ENCODE data around the gene RIPK4.
"Not testable (repeated sequence)": the region's sequence is repeated elsewhere in the genome, so short reads cannot be mapped to it uniquely, and the experiment has no call there.

The RIPK4 gene

DNA sequence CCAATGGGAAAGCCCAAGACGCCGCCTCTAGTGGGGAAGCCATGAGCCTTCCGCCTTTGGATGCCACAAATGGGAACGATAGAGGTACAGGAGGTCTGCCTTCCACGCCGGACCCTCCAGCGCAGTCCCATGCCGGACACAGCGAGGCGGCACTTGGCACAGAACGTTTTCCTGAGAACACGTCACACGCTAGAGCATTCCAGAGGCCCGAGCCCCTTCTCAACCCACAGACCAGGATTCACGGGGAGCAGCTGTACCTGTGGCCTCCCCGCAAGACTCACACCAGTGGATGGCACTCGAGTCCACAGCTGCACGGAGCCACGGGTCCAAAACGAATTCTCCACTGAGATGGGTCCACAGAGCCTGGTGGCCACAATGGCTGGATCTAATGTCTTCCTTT lies 31.5 kb upstream of the RIPK4 start:
- Histone ChIP-seq H3K27ac (no peak overlapping the region), H3K4me1 (peaks cover 38% of the 10 kb centered on the region), H3K36me3 (peaks cover 42% of the 10 kb centered on the region), H4K20me1 (no peaks in the 10 kb centered on the region), H3K4me3 (no peak overlapping the region), H3K27me3 (no peaks in the 10 kb centered on the region), H3K4me2 (no peak overlapping the region), H3K9ac (no peak overlapping the region), H3K9me3 (peaks cover 16% of the 10 kb centered on the region; the same call in 1 of the 2 replicates)
- TF ChIP-seq Cebpa-rat (IDR thresholded peaks at IDR 0.05), result no peak

DNA sequence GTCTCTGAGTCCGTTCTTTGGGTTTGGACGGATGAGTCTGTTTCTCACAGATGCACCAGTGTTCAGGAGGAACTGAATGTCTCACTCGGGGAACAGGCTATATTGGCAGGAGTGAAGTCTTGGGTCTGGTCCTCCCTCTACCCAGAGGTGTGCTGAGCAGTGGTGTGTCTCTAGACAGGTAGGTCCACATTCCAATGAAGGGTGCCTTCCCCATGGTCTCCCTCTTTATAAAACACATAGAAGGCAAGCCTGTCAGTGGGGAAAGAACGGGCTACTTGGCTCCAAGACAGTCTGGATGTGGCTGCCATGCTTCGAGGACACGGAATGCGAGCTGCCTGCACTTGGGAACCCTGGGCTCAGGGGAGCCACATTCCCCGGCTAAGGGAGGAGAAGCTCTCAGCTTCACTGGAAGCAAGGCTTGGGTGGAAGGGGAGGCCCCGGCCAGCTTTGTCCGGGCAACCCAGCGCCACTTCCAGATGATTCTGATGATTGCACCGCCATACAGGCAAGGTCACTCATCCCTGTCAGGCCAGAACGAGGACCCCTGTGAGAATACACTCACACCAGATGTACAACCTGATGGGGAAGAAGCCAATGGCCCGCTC lies 29.7 kb upstream of the RIPK4 start:
- Histone ChIP-seq H3K9ac (no peak overlapping the region), H3K27me3 (no peaks in the 10 kb centered on the region), H3K9me3 (peaks cover 33% of the 10 kb centered on the region), H3K4me3 (no peak overlapping the region), H3K36me3 (peaks cover 42% of the 10 kb centered on the region), H3K4me2 (no peak overlapping the region), H3K27ac (no peak overlapping the region), H3K4me1 (peaks cover 21% of the 10 kb centered on the region), H4K20me1 (no peaks in the 10 kb centered on the region)
- no peak for TF ChIP-seq Cebpa-rat (IDR thresholded peaks at IDR 0.05)

GRCh38 chr21:41795726-41796125 lies 28.9 kb upstream of the RIPK4 start:
- no peak overlapping the region for H3K9ac ChIP-seq
- no peaks in the 10 kb centered on the region for H3K27me3 ChIP-seq
- peaks cover 35% of the 10 kb centered on the region for H3K36me3 ChIP-seq
- no peaks in the 10 kb centered on the region for H4K20me1 ChIP-seq
- H3K9me3 ChIP-seq, result peaks cover 41% of the 10 kb centered on the region
- no peak for TF ChIP-seq Cebpa-rat (IDR thresholded peaks at IDR 0.05)
- no peak overlapping the region for H3K27ac ChIP-seq
- H3K4me2 ChIP-seq, result no peak overlapping the region
- H3K4me3 ChIP-seq, result no peak overlapping the region
- H3K4me1 ChIP-seq, result peaks cover 12% of the 10 kb centered on the region

DNA sequence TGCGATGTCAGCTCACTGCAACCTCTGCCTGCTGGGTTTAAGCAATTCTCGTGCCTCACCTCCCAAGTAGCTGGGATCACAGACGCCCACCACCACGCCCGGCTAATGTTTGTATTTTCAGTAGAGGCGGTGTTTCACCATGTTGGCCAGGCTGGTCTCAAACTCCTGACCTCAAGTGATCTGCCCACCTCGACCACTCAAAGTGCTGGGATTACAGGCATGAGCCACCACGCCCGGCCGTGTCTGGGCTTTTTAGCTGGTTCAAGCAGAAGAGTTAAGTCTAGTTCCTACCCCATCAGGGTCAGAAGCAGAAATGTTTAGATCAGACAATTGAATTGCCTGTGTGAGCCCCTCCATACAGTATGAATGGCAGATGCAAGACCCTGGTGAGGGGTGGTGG lies 27.7 kb upstream of the RIPK4 start:
- no peak for TF ChIP-seq Cebpa-rat (IDR thresholded peaks at IDR 0.05)
- Histone ChIP-seq H3K9ac (no peak overlapping the region), H3K36me3 (peaks cover 24% of the 10 kb centered on the region), H3K27ac (no peak overlapping the region), H4K20me1 (no peaks in the 10 kb centered on the region), H3K4me3 (no peak overlapping the region), H3K27me3 (no peaks in the 10 kb centered on the region), H3K4me1 (peaks cover 1% of the 10 kb centered on the region), H3K4me2 (no peak overlapping the region), H3K9me3 (peaks cover 41% of the 10 kb centered on the region)

- Histone ChIP-seq H3K4me2 (no peak overlapping the region), H4K20me1 (no peaks in the 10 kb centered on the region), H3K36me3 (peaks cover 12% of the 10 kb centered on the region; the same call in 1 of the 2 replicates), H3K9me3 (peaks cover 41% of the 10 kb centered on the region), H3K4me3 (no peak overlapping the region), H3K27me3 (no peaks in the 10 kb centered on the region), H3K9ac (no peak overlapping the region), H3K27ac (no peak overlapping the region), H3K4me1 (no peaks in the 10 kb centered on the region)
- TF ChIP-seq Cebpa-rat (IDR thresholded peaks at IDR 0.05), result no peak
Observed at GRCh38 chr21:41792711-41793110, 25.9 kb upstream of the RIPK4 start.

DNA sequence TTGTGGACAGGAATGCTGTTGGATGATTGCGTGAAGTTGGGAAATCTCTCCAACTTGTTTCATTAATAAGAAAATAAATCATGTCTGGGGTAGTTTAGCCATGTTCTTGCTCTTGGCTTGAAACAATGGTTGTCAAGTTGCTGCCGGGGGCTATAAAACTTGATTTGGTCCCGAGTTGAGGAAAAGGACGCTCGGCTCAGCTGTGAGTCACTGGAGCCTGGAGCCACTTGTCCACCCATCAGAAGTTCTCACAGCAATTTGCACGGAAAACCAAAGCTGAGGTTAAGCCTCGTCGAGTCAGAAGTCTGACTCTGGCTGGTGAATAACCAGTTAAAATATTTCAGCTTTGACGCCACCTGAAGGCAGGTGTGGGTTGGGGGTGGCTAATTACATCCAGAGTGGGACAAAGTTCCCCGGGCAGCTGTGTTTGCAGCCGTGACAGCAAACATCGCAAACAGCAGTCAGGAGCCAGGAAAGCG lies 19.7 kb upstream of the RIPK4 start:
- Histone ChIP-seq H3K4me2 (no peak overlapping the region), H3K9me3 (peaks cover 8% of the 10 kb centered on the region), H3K27me3 (no peaks in the 10 kb centered on the region), H3K4me1 (peaks cover 30% of the 10 kb centered on the region), H4K20me1 (no peaks in the 10 kb centered on the region), H3K36me3 (no peaks in the 10 kb centered on the region), H3K4me3 (no peak overlapping the region), H3K9ac (no peak overlapping the region), H3K27ac (no peak overlapping the region)
- no peak for TF ChIP-seq Cebpa-rat (IDR thresholded peaks at IDR 0.05)

GRCh38 chr21:41785262-41785661 lies 18.4 kb upstream of the RIPK4 start:
- H3K27ac ChIP-seq, H3K4me2 ChIP-seq, H4K20me1 ChIP-seq, H3K9ac ChIP-seq, H3K4me3 ChIP-seq, H3K9me3 ChIP-seq, H3K27me3 ChIP-seq, H3K36me3 ChIP-seq: not testable (repeated sequence)
- H3K4me1 ChIP-seq, result peaks cover 40% of the 10 kb centered on the region

DNA sequence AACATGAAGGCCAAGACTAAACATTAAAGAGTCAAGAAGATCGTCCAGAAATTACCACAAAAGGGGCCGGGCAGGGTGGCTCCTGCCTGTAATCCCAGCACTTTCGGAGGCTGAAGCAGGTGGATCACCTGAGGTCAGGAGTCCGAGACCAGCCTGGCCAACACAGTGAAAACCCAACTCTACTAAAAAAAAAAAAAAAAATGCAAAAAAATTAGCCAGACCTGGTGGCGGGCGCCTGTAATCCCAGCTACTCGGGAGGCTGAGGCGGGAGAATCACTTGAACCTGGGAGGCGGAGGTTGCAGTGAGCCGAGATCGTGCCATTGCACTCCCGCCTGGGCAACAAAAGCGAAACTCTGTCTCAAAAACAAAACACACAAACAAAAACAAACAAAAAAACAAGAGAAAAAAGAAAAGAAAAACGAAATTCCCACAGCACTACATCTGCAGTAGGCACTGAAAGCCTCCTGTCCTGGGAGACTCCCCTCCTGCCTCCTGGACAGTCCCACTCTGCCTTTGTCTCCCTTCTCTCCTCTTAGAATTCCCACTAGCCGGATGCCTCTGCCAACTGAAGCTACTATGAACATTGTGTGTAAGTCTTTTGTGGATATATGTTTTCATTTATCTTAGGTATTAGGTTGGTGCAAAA lies 17.7 kb upstream of the RIPK4 start:
- Histone ChIP-seq H3K9ac (no peak overlapping the region), H3K4me1 (peaks cover 42% of the 10 kb centered on the region), H3K36me3 (no peaks in the 10 kb centered on the region), H3K9me3 (no peaks in the 10 kb centered on the region), H3K27ac (no peak overlapping the region), H3K4me2 (no peak overlapping the region), H3K27me3 (no peaks in the 10 kb centered on the region), H3K4me3 (no peak overlapping the region), H4K20me1 (no peaks in the 10 kb centered on the region)
- TF ChIP-seq Cebpa-rat (IDR thresholded peaks at IDR 0.05), result no peak

DNA sequence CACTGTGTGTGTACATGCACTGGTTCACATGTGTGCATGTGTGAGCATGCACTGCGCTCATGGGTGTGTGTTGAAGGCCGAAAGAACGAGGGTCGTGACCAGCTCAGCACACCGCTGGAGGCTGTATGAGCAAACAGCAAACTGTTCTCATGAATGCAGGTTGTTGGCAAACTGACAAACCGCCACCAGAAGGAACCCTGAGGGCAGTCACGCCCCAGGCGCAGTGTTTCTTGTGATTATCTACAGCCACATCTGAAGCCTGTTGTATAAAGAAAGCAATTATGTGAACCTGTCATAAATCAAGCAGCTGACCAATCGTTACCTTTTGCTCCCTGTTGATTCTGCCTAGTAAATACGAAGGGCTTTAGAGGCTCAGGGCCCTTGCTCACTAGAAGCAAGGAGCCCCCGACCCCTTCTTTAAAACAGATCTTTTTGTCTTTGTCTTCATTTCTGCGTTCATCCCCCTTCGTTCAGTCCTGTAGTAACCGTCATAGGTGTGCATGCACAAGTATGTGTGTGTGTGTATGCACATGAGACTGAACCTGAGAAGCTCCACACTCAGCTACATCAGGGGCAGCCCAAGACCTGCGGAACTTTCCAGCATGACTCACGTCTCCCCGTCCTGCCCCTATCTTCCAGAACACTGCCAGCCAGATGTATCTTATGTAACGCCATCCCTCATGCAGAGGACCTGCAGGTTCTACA lies 16.8 kb upstream of the RIPK4 start:
- Histone ChIP-seq H3K27ac (no peak overlapping the region), H3K9ac (no peak overlapping the region), H3K27me3 (no peaks in the 10 kb centered on the region), H4K20me1 (no peaks in the 10 kb centered on the region), H3K9me3 (no peaks in the 10 kb centered on the region), H3K36me3 (no peaks in the 10 kb centered on the region), H3K4me2 (peak overlapping the region; percentile 52), H3K4me1 (peaks cover 42% of the 10 kb centered on the region), H3K4me3 (no peak overlapping the region)
- TF ChIP-seq Cebpa-rat (IDR thresholded peaks at IDR 0.05), result no peak

- no peak overlapping the region for H3K27ac ChIP-seq
- H3K27me3 ChIP-seq, result no peaks in the 10 kb centered on the region
- no peak for TF ChIP-seq Cebpa-rat (IDR thresholded peaks at IDR 0.05)
- no peak overlapping the region for H3K4me3 ChIP-seq
- H3K4me2 ChIP-seq, result peak overlapping the region; percentile 42
- no peaks in the 10 kb centered on the region for H4K20me1 ChIP-seq
- no peak overlapping the region for H3K9ac ChIP-seq
- no peaks in the 10 kb centered on the region for H3K36me3 ChIP-seq
- peaks cover 49% of the 10 kb centered on the region for H3K4me1 ChIP-seq
- H3K9me3 ChIP-seq, result no peaks in the 10 kb centered on the region
Observed at GRCh38 chr21:41781050-41781410, 14.2 kb upstream of the RIPK4 start.
